NCI-H2171 (cell line): ENCODE results near the gene FGG.

Source experiments
- DNase-seq: peaks from one replicate; lab custom pipeline; 2025; lab: John Stamatoyannopoulos, UW

The FGG gene

GRCh38 chr4:154585369-154586018, 27.0 kb downstream of the FGG start:
- DNase-seq = no peak

GRCh38 chr4:154584259-154584658, 28.2 kb downstream of the FGG start:
- DNase-seq = no peak

- DNase-seq = no peak
These were observed 28.8 kb downstream of the FGG start for GRCh38 chr4:154583677-154584076.

- no peak for DNase-seq
These were observed 29.2 kb downstream of the FGG start for GRCh38 chr4:154583230-154583629.

- no peak for DNase-seq
These were observed 29.7 kb downstream of the FGG start for GRCh38 chr4:154582723-154583122.

GRCh38 chr4:154579927-154580326, 32.5 kb downstream of the FGG start:
- no peak for DNase-seq

- DNase-seq = no peak
These were observed 33.5 kb downstream of the FGG start for GRCh38 chr4:154578919-154579318.

- no peak for DNase-seq
These were observed 35.1 kb downstream of the FGG start for GRCh38 chr4:154577324-154577723.

- DNase-seq = no peak
These were observed 38.1 kb downstream of the FGG start for GRCh38 chr4:154574311-154574710.

GRCh38 chr4:154573190-154573870, 39.1 kb downstream of the FGG start:
- DNase-seq = no peak

- no peak for DNase-seq
These were observed 42.9 kb downstream of the FGG start for GRCh38 chr4:154569584-154569983.

- no peak for DNase-seq
These were observed 43.4 kb downstream of the FGG start for GRCh38 chr4:154569028-154569427.

GRCh38 chr4:154566639-154567204, 45.7 kb downstream of the FGG start:
- DNase-seq = no peak

- no peak for DNase-seq
These were observed 46.8 kb downstream of the FGG start for GRCh38 chr4:154565704-154566103.

GRCh38 chr4:154564311-154564710, 48.1 kb downstream of the FGG start:
- DNase-seq = no peak

- DNase-seq = no peak
These were observed 49.7 kb downstream of the FGG start, which contains the start of gene FGB for GRCh38 chr4:154562697-154563254. TSS of gene FGB (plus strand) at chr4:154563011. CDS start at chr4:154563019, 8 bp downstream.

- DNase-seq = no peak
These were observed 51.6 kb downstream of the FGG start for GRCh38 chr4:154560824-154561231.

- no peak for DNase-seq
These were observed 52.0 kb downstream of the FGG start for GRCh38 chr4:154560419-154560801.

- no peak for DNase-seq
These were observed 52.7 kb downstream of the FGG start for GRCh38 chr4:154559494-154560418.

GRCh38 chr4:154559141-154559493, 53.3 kb downstream of the FGG start:
- no peak for DNase-seq
